ENCODE measurements around the gene MAP3K15. TPM values are rescaled to one million over a fixed set of nuclear protein-coding genes. Genes with fewer than 3 reads are reported as not detected.

MAP3K15 gene
- polyA plus RNA-seq, 1 of the 3 experiments (the other 2 are of a cell fraction), result 0.07 TPM

- POLR2A ChIA-PET, result no interaction called here
- no peaks in the 10 kb centered on the region for H3K9me3 ChIP-seq
- CTCF ChIA-PET, result no interaction called here
- TF ChIP-seq, protein P1, sequence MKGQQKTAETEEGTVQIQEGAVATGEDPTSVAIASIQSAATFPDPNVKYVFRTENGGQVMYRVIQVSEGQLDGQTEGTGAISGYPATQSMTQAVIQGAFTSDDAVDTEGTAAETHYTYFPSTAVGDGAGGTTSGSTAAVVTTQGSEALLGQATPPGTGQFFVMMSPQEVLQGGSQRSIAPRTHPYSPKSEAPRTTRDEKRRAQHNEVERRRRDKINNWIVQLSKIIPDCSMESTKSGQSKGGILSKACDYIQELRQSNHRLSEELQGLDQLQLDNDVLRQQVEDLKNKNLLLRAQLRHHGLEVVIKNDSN (IDR thresholded peaks at IDR 0.05; ENCODE audit: borderline replicate concordance, low read depth), result no peak
- H3K79me2 ChIP-seq (ENCODE audit: insufficient read depth), result no peaks in the 10 kb centered on the region
- 31% methylated on average over 4 of the region's 4 CpGs for WGBS (ENCODE audit: low lambda C conversion rate)
- no peak overlapping the region for H3K4me3 ChIP-seq (ENCODE audit: low read depth in 2 of 2, low read length in 1 of 2)
- no peak overlapping the region for H3K27ac ChIP-seq (ENCODE audit: low read depth in 2 of 2, low read length in 1 of 2)
- H3K27me3 ChIP-seq (ENCODE audit: insufficient read depth), result peaks cover 5% of the 10 kb centered on the region; the same call in 1 of the 2 replicates
- no peaks in the 10 kb centered on the region for H3K36me3 ChIP-seq (replicated peaks in 1 of 2; ENCODE audit: control insufficient read depth in 1 of 2, insufficient read depth in 2 of 2, low read length in 1 of 2)
- no peaks in the 10 kb centered on the region for H3K4me1 ChIP-seq (ENCODE audit: control insufficient read depth in 1 of 2, insufficient read depth in 2 of 2, low read depth in 1 of 2, low read length in 1 of 2)
- no peak overlapping the region for H3K4me2 ChIP-seq
- H4K20me1 ChIP-seq (ENCODE audit: insufficient read depth), result no peaks in the 10 kb centered on the region
- H3K9me2 ChIP-seq, result no peaks in the 10 kb centered on the region
- no peak overlapping the region for H2AFZ ChIP-seq (ENCODE audit: low read depth)
- no peak overlapping the region for H3K9ac ChIP-seq
- H3F3A ChIP-seq (replicated peaks; ENCODE audit: insufficient read depth), result no peaks in the 10 kb centered on the region
- DNase-seq, result no peak
Measured at GRCh38 chrX:19392703-19393102, 122.6 kb downstream of the MAP3K15 start.

- H3K4me2 ChIP-seq, result no peak overlapping the region
- no peaks in the 10 kb centered on the region for H3K9me3 ChIP-seq
- H3K9me2 ChIP-seq, result no peaks in the 10 kb centered on the region
- no peaks in the 10 kb centered on the region for H3K36me3 ChIP-seq (replicated peaks in 1 of 2; ENCODE audit: control insufficient read depth in 1 of 2, insufficient read depth in 2 of 2, low read length in 1 of 2)
- TF ChIP-seq, protein P2, sequence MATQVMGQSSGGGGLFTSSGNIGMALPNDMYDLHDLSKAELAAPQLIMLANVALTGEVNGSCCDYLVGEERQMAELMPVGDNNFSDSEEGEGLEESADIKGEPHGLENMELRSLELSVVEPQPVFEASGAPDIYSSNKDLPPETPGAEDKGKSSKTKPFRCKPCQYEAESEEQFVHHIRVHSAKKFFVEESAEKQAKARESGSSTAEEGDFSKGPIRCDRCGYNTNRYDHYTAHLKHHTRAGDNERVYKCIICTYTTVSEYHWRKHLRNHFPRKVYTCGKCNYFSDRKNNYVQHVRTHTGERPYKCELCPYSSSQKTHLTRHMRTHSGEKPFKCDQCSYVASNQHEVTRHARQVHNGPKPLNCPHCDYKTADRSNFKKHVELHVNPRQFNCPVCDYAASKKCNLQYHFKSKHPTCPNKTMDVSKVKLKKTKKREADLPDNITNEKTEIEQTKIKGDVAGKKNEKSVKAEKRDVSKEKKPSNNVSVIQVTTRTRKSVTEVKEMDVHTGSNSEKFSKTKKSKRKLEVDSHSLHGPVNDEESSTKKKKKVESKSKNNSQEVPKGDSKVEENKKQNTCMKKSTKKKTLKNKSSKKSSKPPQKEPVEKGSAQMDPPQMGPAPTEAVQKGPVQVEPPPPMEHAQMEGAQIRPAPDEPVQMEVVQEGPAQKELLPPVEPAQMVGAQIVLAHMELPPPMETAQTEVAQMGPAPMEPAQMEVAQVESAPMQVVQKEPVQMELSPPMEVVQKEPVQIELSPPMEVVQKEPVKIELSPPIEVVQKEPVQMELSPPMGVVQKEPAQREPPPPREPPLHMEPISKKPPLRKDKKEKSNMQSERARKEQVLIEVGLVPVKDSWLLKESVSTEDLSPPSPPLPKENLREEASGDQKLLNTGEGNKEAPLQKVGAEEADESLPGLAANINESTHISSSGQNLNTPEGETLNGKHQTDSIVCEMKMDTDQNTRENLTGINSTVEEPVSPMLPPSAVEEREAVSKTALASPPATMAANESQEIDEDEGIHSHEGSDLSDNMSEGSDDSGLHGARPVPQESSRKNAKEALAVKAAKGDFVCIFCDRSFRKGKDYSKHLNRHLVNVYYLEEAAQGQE (IDR thresholded peaks at IDR 0.05; ENCODE audit: low read depth, low read length), result no peak
- TF ChIP-seq NRF1 (IDR thresholded peaks at IDR 0.05; ENCODE audit: low read depth, low read length) (no peak), RCOR1 (IDR thresholded peaks at IDR 0.05; ENCODE audit: low read length) (no peak), JUND (IDR thresholded peaks at IDR 0.05) (no peak), ZBTB33 (IDR thresholded peaks at IDR 0.05; ENCODE audit: borderline replicate concordance, low read depth) (no peak), TCF12 (IDR thresholded peaks at IDR 0.05) (no peak), EZH2phosphoT487 (IDR thresholded peaks at IDR 0.05; ENCODE audit: borderline replicate concordance, low read depth) (no peak), TAF1 (IDR thresholded peaks at IDR 0.05; ENCODE audit: borderline replicate concordance, low read depth, low read length) (no peak), FOXJ3 (CRISPR knock-in tag; IDR thresholded peaks at IDR 0.05) (no peak), NFIC (IDR thresholded peaks at IDR 0.05; ENCODE audit: borderline replicate concordance) (no peak), CHD2 (IDR thresholded peaks at IDR 0.05; ENCODE audit: low read length, partially characterized antibody) (no peak), RXRA (IDR thresholded peaks at IDR 0.05; ENCODE audit: borderline replicate concordance, low read depth) (no peak), SMC3 (IDR thresholded peaks at IDR 0.05; ENCODE audit: low read depth, low read length) (no peak), EP300 (IDR thresholded peaks at IDR 0.05; ENCODE audit: borderline replicate concordance in 1 of 2, low read depth in 1 of 2, low read length in 1 of 2) (no peak), RFX5 (IDR thresholded peaks at IDR 0.05; ENCODE audit: low read length) (no peak)
- TF ChIP-seq, protein P3, sequence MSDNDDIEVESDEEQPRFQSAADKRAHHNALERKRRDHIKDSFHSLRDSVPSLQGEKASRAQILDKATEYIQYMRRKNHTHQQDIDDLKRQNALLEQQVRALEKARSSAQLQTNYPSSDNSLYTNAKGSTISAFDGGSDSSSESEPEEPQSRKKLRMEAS (IDR thresholded peaks at IDR 0.05; ENCODE audit: low read depth), result no peak
- TF ChIP-seq, protein P4, sequence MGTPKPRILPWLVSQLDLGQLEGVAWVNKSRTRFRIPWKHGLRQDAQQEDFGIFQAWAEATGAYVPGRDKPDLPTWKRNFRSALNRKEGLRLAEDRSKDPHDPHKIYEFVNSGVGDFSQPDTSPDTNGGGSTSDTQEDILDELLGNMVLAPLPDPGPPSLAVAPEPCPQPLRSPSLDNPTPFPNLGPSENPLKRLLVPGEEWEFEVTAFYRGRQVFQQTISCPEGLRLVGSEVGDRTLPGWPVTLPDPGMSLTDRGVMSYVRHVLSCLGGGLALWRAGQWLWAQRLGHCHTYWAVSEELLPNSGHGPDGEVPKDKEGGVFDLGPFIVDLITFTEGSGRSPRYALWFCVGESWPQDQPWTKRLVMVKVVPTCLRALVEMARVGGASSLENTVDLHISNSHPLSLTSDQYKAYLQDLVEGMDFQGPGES (IDR thresholded peaks at IDR 0.05; ENCODE audit: low read depth, low read length), result no peak
- TF ChIP-seq, protein P1 (IDR thresholded peaks at IDR 0.05; ENCODE audit: borderline replicate concordance, low read depth), result no peak
- no peaks in the 10 kb centered on the region for H3K79me2 ChIP-seq (ENCODE audit: insufficient read depth)
- H4K20me1 ChIP-seq (ENCODE audit: insufficient read depth), result no peaks in the 10 kb centered on the region
- H3K27ac ChIP-seq (ENCODE audit: low read depth in 2 of 2, low read length in 1 of 2), result no peak overlapping the region
- WGBS (ENCODE audit: low lambda C conversion rate), result 32% methylated on average over 12 of the region's 12 CpGs
- CTCF ChIA-PET, result no interaction called here
- no peak overlapping the region for H3K9ac ChIP-seq
- H2AFZ ChIP-seq (ENCODE audit: low read depth), result no peak overlapping the region
- H3F3A ChIP-seq (replicated peaks; ENCODE audit: insufficient read depth), result no peaks in the 10 kb centered on the region
- H3K4me3 ChIP-seq (ENCODE audit: low read depth in 2 of 2, low read length in 1 of 2), result no peak overlapping the region
- H3K4me1 ChIP-seq (ENCODE audit: control insufficient read depth in 1 of 2, insufficient read depth in 2 of 2, low read depth in 1 of 2, low read length in 1 of 2), result no peaks in the 10 kb centered on the region
- no peak for DNase-seq
- POLR2A ChIA-PET, result no interaction called here
- no peaks in the 10 kb centered on the region; the same call in 1 of the 2 replicates for H3K27me3 ChIP-seq (ENCODE audit: insufficient read depth)
Measured at GRCh38 chrX:19392078-19392477, 123.2 kb downstream of the MAP3K15 start.
